ENCODE data around the gene RPS16.

The RPS16 gene

DNA sequence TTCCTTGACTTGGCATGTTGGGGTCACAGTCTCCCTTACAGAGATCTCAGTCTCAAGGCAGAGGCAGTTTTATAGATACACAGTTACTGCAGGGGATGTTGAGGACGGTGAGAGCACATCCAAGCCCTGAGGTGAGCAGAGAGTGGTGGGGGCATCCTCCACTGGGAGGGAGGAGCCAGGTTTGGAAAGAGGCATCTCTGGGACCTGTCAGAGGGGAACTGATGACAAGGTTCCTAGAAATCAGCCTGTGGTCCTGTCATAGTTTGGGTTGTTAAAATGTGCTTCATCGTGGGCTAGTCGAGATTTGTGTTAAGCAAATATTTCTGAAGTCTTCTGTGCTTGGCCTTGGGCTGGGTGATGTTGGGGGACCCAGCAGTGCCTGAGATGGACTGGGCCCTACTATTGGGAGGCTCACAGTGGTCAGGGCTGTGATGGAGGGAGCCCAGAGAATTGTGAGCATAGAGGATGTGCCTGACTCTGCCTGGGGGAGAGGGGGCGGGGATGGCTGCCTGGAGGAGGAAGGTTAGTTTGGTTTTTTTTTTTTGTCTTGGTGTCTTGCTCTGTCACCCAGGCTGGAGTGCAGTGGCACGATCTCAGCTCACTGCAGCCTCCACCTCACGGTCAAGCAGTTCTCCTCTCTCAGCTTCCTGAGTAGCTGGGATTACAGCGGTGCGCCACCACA is 13.5 kb upstream of the RPS16 start:
- DNase-seq (ENCODE audit: extremely low spot score), result no peak
- TF ChIP-seq, protein P1, sequence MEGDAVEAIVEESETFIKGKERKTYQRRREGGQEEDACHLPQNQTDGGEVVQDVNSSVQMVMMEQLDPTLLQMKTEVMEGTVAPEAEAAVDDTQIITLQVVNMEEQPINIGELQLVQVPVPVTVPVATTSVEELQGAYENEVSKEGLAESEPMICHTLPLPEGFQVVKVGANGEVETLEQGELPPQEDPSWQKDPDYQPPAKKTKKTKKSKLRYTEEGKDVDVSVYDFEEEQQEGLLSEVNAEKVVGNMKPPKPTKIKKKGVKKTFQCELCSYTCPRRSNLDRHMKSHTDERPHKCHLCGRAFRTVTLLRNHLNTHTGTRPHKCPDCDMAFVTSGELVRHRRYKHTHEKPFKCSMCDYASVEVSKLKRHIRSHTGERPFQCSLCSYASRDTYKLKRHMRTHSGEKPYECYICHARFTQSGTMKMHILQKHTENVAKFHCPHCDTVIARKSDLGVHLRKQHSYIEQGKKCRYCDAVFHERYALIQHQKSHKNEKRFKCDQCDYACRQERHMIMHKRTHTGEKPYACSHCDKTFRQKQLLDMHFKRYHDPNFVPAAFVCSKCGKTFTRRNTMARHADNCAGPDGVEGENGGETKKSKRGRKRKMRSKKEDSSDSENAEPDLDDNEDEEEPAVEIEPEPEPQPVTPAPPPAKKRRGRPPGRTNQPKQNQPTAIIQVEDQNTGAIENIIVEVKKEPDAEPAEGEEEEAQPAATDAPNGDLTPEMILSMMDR (IDR thresholded peaks at IDR 0.05; ENCODE audit: control extremely low read depth, extremely low read depth, low read depth, missing control alignments), result no peak
- ChIA-PET CTCF (interaction anchor here (3.8 kb wide), 1 partner anchor 25 kb away, joined by 22 read pairs; no protein-coding TSS in a partner anchor), POLR2A (interaction anchor here (0.5 to 3.0 kb wide), 4 partner anchors 12 to 18 kb away, joined by 3 to 11 read pairs (median 6); partner anchors contain the start of gene RPS16)

DNA sequence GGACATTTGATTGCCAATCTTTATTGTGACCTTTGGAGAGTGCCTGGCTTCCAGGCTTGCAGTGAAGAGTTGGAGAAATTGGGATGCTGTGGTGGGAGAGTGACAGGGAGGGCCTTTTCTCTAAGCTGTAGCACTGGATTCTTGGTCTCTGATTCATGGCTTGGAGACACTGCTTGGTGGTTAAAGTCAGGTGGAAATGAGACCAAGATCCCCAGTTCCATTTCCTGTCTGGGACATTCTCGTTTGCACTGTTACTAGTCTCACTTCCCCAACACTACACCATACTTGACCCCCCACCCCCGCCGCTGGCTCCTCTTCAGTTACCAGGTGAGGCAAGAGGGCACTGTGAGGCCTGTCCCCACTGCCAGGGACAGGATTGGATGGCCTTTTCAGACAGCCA is 12.5 kb upstream of the RPS16 start:
- TF ChIP-seq, protein P1 (IDR thresholded peaks at IDR 0.05; ENCODE audit: control extremely low read depth, extremely low read depth, low read depth, missing control alignments), result no peak
- POLR2A ChIA-PET, result interaction anchor here (1.0 to 3.0 kb wide), 2 partner anchors 13 to 14 kb away, joined by 4 to 11 read pairs; partner anchors contain the start of gene RPS16
- peak; percentile 67 for DNase-seq (ENCODE audit: extremely low spot score)
- CTCF ChIA-PET, result interaction anchor here (3.8 kb wide), 1 partner anchor 26 kb away, joined by 22 read pairs; no protein-coding TSS in a partner anchor

DNA sequence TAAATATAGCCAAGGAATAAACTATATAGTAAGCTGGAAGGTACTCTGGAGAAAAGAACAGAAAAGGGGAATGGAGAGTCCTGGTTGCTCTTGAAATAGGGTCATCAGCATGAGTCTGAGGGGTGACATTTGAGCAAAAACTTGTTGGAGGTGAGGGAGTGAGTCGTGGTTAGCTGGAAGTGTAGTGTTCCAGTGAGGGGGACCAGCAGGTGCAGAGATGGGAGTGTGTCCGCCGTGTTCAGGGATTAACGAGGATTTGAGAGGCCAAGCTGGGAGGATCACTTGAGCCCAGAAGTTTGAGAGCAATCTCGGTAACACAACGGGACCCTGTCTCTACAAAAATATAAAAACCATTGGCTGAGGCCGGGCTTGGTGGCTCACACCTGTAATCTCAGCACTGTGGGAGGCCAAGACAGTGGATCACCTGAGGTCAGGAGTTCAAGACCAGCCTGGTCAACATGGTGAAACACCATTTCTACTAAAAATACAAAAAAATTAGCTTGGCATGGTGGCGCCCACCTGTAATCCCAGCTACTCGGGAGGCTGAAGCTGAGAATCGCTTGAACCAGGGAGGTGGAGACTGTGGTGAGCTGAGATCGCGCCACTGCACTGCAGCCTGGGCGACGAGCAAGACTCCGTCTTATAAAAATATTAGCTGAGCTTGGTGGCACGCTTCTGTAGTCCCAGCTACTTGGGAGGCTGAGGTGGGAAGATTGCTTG is 10.8 kb upstream of the RPS16 start:
- DNase-seq (ENCODE audit: extremely low spot score), result no peak
- CTCF ChIA-PET, result interaction anchor here (0.9 to 3.8 kb wide), 6 partner anchors 9 to 87 kb away, joined by 3 to 22 read pairs (median 4); no protein-coding TSS in a partner anchor
- TF ChIP-seq, protein P1 (IDR thresholded peaks at IDR 0.05; ENCODE audit: control extremely low read depth, extremely low read depth, low read depth, missing control alignments), result no peak
- POLR2A ChIA-PET, result interaction anchor here (1.6 to 3.0 kb wide), 2 partner anchors 11 to 19 kb away, joined by 3 to 11 read pairs; partner anchors contain the start of gene RPS16

DNA sequence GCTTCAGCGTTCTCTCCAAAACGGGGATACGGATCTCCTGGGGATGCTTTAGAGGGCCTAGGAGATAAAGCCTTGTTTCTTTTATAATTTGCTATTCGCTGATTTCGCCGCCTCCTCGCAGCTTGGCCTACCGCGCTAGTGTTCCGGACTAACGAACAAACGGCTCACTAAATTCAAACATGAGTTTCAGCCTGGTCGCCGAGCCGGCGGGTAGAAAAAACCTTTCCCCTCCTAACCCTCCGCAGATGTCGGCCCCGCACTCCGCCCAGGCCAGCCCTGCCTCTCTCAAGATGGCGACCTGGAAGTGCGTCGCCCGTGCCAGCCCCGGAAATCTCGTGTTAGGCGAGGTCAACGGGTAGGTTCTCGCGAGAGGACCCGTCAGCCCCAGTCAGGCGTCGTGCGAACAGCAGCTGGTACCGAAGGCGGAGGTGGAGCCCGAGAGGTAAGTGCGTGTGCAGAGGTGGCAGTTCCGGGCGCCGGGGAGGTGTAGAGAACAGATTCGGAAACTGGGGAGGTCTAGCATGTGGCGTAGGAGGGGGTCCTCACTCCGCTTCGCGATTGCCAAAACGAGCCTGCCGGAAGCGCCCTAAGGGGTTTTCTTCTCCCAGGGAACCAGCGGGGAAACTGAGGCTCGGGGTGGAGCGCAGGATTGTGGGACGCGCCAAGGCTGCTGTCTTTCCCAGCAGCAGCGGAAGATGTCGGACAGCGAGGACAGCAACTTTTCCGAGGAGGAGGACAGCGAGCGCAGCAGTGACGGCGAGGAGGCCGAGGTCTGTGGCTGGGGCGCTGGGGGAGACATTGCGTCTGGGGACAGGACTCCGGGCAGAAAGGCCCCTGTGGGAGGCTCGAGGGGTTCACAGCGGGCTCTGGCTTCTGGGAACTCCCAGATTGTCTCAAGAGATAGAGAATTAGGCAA is 9.7 kb upstream of the RPS16 start, which contains the start of gene SUPT5H:
Gene SUPT5H, plus strand, starts transcription at position 387 of the 916 bp plus-strand sequence. Its CDS starts 309 bp downstream, at position 696.
- peak; percentile 98 for DNase-seq (ENCODE audit: extremely low spot score)
- TF ChIP-seq, protein P1 (IDR thresholded peaks at IDR 0.05; ENCODE audit: control extremely low read depth, extremely low read depth, low read depth, missing control alignments), result no peak
- POLR2A ChIA-PET, result interaction anchor here (0.6 to 1.6 kb wide), 4 partner anchors 10 to 594 kb away, joined by 3 to 16 read pairs (median 7); partner anchors contain the start of gene RPS16
- CTCF ChIA-PET, result interaction anchor here (1.0 to 2.8 kb wide), 4 partner anchors 29 to 88 kb away, joined by 3 to 7 read pairs (median 4); no protein-coding TSS in a partner anchor

DNA sequence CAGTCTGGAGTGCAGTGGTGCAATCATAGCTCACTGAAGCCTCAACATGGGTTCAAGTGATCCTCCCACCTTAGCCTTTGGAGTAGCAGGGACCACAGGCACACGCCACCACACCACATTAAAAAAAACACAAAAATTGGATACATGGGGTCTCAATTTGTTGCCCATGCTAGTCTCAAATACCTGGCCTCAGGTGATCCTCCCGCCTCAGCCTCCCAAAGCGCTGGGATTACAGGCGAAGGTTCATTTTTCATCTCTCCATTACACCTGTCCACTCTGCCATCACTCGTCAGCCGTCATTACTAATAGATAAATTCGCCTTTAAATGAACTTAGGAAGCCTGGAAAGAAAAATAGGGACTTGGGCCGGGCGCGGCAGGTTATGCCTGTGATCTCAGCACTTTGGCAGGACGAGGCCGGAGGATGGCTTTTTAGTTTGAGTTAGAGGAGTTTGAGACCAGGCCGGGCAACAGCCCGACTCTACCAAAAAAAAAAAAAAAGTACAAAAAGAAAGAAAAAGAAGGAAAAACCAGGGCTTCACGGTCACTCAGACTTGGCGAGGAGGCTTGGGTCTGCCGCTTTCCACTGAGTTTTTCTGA is 8.9 kb upstream of the RPS16 start:
- TF ChIP-seq, protein P1 (IDR thresholded peaks at IDR 0.05; ENCODE audit: control extremely low read depth, extremely low read depth, low read depth, missing control alignments), result no peak
- ChIA-PET POLR2A (interaction anchor here (0.6 to 1.6 kb wide), 9 partner anchors 9 to 1923 kb away, joined by 3 to 16 read pairs (median 4); partner anchors contain the start of gene RPS16), CTCF (interaction anchor here (1.0 to 2.8 kb wide), 3 partner anchors 30 to 58 kb away, joined by 3 to 7 read pairs (median 4); no protein-coding TSS in a partner anchor)
- DNase-seq (ENCODE audit: extremely low spot score), result no peak
